Stimulated activated CD8-positive, alpha-beta memory T cell treated with anti-CD3 and anti-CD28 coated beads, Interleukin-15, amount 100 ng/mL, for 4 hours (primary cell): ENCODE data around the gene CDK16.

Experiments used
- DNase-seq, 2 donors: peaks; one replicate each; pipeline ENCODE4 v3.0.0-alpha.2; 2020; ENCODE audit warnings: low read depth in 2 of 2

Gene CDK16

GRCh38 chrX:47228550-47229270 lies 10.2 kb downstream of the CDK16 start:
- no peak for DNase-seq

- no peak for DNase-seq
Measured at GRCh38 chrX:47229427-47229826, 10.9 kb downstream of the CDK16 start.

GRCh38 chrX:47230136-47230868 lies 11.8 kb downstream of the CDK16 start:
- no peak for DNase-seq

GRCh38 chrX:47231167-47231566 lies 12.7 kb downstream of the CDK16 start:
- DNase-seq, result no peak

- no peak for DNase-seq
Measured at GRCh38 chrX:47232197-47232802, 13.8 kb downstream of the CDK16 start.

- peak; percentile 20 to 43 for DNase-seq
Measured at GRCh38 chrX:47232803-47233332, 14.4 kb downstream of the CDK16 start, which contains the start of gene USP11. USP11 (plus strand) TSS chrX:47233009; CDS start chrX:47233044, 35 bp downstream.

GRCh38 chrX:47233333-47234113 lies 15.0 kb downstream of the CDK16 start:
- peak; percentile 92 to 94 for DNase-seq

GRCh38 chrX:47234583-47234982 lies 16.1 kb downstream of the CDK16 start:
- no peak for DNase-seq

GRCh38 chrX:47235691-47236103 lies 17.2 kb downstream of the CDK16 start:
- no peak for DNase-seq

GRCh38 chrX:47239199-47239598 lies 20.7 kb downstream of the CDK16 start:
- DNase-seq, result no peak

GRCh38 chrX:47239898-47240545 lies 21.5 kb downstream of the CDK16 start:
- no peak for DNase-seq

- DNase-seq, result no peak
Measured at GRCh38 chrX:47240619-47241018, 22.1 kb downstream of the CDK16 start.

GRCh38 chrX:47241201-47242011 lies 22.9 kb downstream of the CDK16 start:
- no peak for DNase-seq

- DNase-seq, result no peak
Measured at GRCh38 chrX:47242321-47242720, 23.8 kb downstream of the CDK16 start.

GRCh38 chrX:47243351-47243750 lies 24.9 kb downstream of the CDK16 start:
- no peak for DNase-seq

GRCh38 chrX:47244676-47245075 lies 26.2 kb downstream of the CDK16 start:
- DNase-seq, result no peak

- DNase-seq, result no peak
Measured at GRCh38 chrX:47245156-47245555, 26.7 kb downstream of the CDK16 start.

GRCh38 chrX:47247206-47247998 lies 28.9 kb downstream of the CDK16 start:
- no peak for DNase-seq

- no peak for DNase-seq
Measured at GRCh38 chrX:47247999-47248320, 29.5 kb downstream of the CDK16 start.

- no peak for DNase-seq
Measured at GRCh38 chrX:47248576-47248975, 30.1 kb downstream of the CDK16 start.
